NCI-H1694 (cell line): ENCODE results near the gene CLDN5.

Experiments used
- DNase-seq: peaks from one replicate; lab custom pipeline; 2025; lab: John Stamatoyannopoulos, UW

The CLDN5 gene

GRCh38 chr22:19503869-19504268 is 20.3 kb downstream of the CLDN5 start:
- DNase-seq: no peak

DNA sequence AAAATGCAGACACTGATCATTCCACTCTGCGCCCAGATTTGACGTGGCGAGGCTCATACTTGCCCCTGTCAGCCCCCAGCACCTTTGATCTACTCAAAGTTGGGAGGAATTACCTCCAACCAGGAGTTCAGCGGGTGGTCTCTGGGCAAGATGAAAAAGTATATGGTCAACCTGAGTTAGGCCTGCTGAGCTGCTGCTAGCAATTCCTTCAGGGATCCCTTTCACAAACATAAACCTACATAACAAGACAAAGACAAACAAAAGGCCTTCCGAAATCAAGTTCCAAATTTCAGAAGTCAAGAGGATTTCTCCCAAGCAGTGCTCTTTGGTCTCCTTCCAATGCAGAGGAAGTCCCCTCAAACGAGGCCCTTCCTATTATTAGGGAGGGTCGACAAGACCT is 20.8 kb downstream of the CLDN5 start:
- DNase-seq: no peak

- no peak for DNase-seq
These were observed 22.2 kb downstream of the CLDN5 start for GRCh38 chr22:19501897-19502447.

DNA sequence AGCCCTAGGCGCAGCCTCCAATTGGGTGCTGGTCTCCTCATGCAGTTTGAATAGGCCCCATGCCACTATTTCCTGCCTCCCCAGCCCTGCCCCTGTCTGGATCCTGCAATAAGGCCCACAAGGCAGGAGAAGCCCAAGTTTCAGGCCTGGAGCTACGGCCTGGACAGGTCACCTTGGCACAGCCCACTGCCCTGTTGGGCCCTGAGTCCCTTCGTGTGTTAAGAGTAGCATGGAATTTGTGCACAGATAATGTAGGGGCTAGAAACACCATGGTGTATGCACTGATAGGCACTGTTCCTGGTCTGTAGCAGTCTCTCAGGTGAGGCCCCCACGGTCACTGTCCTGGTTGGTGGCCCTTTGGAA is 24.3 kb downstream of the CLDN5 start:
- DNase-seq: no peak

GRCh38 chr22:19499236-19499879 is 24.9 kb downstream of the CLDN5 start:
- DNase-seq: no peak

DNA sequence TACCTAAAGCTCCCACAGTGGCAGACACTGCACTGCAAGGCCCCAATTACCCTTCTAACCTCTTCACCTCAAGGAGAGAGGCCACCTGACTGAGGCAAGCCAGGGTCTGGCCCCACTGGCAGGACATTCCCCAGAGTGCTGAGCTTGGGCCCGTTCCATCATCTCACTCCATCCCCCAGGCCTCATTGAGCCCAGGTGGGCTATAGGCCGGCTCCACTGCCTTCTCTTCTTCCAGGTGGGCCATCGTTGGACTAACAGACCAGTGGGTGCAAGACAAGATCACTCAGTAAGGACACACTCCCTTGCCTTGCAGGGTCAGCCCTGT is 25.4 kb downstream of the CLDN5 start:
- DNase-seq: no peak

DNA sequence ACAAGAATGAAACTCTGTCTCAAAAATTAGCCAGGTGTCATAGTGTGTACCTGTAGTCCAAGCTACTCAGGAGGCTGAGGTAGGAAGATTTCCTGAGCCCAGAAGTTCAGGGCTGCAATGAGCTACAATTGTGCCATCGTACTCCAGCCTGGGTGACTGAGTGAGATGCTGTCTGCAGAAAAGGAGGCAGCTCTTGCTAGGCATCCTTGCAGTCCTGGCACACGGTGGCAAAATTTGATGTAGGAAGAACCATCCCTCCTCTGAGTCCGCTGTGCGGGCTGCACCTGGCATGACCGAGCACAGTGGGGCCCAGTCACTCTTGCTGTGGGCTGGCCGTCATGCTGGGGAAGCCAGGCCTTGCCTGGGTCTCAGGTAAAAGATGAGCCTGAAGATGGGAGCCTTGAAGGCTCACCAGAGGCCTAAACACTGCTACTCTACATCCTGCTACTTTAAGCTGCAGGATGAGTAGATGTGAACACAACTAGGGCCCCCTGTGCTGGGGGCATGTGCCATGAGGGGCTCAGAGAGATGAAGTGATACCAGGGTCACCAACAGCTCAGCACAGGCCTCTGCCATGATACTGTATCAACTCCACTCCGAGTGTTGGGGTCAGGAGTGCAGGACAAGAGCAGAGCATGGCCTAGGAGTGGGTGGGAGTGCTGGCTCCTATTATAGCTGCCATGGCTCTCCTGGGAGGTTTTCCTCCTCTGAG is 25.9 kb downstream of the CLDN5 start:
- DNase-seq: no peak

DNA sequence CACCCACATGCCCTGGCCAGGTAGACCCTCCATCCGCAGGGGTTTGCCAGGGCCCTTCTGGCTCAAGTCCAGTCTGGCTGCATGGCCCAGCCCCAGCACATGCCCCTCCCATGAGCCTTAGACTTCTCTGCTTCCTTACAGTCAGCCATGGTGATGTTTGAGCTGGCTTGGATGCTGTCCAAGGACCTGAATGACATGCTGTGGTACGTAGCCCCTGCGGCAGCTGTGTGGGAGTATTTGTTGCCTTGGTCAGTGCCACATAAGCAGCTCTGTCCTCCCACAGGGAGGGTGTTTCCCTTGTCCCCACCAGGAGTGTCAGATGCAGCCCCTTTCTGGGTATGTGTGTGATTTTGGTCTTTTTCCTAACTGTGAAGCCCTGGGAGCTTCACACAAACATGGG is 27.0 kb downstream of the CLDN5 start:
- no peak for DNase-seq

GRCh38 chr22:19496324-19496630 is 27.9 kb downstream of the CLDN5 start:
- no peak for DNase-seq

DNA sequence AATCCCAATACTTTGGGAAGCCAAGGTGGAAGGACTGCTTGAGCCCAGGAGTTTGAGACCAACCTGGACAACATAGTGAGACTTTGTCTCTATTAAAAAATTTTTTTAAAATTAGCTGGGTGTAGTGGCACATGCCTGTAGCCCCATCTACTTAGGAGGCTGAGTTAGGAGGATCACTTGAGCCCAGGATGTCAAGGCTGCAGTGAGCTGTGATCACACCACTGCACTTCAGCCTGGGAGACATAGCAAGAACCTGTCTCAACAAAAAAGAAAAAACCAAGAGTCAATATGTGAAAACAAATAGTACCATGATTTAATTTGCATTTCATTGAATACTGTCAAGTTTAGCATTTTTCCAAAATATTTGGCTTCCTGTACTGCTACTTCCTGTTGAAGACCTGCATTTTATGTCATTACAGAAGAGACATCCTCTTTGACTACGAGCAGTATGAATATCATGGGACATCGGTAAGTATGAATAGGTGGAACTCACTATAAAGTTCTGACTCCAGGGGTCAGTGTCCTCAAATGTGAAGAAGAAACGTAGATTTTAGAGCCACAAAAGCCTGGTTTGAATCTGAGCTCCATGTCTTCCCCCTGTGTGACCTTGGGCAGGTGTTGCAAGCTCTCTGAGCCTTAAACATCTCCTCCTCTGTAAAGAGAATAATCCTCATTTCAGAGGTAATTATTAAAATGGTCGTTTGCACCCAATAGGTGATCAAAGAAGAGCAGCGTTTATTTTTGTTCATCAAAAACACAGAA is 28.5 kb downstream of the CLDN5 start:
- no peak for DNase-seq

DNA sequence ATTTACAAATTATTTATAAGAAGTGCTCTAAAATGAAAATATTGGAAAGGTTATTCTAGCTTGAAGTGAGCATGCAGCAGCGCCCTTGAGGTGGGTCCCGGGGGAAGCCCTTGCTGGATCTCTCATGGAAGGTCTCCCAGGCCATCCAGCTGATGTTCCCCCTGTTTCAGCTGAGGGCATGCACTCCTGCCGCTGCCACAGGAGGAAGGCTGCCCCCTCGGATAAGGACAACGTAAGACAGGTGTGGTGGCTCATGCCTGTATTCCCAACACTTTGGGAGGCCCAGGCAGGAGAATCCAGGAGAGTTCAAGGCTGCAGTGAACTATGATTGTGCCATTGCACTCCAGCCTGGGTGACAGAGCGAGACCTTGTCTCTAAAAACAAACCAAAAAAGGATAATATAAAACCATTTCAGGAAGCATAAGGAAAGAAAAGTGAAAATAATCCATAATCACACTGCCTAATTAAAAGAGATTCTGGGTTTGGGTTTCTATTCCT is 29.5 kb downstream of the CLDN5 start:
- DNase-seq: no peak

- DNase-seq: no peak
These were observed 30.1 kb downstream of the CLDN5 start for GRCh38 chr22:19494001-19494560.

- DNase-seq: no peak
These were observed 31.6 kb downstream of the CLDN5 start for GRCh38 chr22:19492504-19493174.

GRCh38 chr22:19490628-19491230 is 33.5 kb downstream of the CLDN5 start:
- no peak for DNase-seq

- no peak for DNase-seq
These were observed 35.0 kb downstream of the CLDN5 start for GRCh38 chr22:19488884-19489843.

DNA sequence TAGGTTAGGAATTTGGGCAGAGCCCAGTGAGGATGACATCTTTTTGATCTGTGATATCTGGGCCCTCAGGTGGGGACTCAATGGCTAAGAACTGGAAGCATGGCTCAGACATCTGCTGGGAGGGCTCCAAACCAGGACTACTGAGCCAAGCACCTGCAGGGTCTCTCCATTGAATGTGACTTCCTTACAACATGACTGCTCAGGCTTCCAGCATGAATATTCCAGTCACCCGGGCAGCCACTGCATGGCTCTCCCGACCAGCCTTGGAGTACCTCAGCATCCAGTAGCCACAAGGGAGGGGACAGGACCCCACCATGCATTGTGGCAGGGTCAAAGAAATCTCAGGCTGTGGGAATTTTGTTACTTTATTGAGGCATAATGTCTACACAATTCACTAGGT is 35.9 kb downstream of the CLDN5 start:
- no peak for DNase-seq

DNA sequence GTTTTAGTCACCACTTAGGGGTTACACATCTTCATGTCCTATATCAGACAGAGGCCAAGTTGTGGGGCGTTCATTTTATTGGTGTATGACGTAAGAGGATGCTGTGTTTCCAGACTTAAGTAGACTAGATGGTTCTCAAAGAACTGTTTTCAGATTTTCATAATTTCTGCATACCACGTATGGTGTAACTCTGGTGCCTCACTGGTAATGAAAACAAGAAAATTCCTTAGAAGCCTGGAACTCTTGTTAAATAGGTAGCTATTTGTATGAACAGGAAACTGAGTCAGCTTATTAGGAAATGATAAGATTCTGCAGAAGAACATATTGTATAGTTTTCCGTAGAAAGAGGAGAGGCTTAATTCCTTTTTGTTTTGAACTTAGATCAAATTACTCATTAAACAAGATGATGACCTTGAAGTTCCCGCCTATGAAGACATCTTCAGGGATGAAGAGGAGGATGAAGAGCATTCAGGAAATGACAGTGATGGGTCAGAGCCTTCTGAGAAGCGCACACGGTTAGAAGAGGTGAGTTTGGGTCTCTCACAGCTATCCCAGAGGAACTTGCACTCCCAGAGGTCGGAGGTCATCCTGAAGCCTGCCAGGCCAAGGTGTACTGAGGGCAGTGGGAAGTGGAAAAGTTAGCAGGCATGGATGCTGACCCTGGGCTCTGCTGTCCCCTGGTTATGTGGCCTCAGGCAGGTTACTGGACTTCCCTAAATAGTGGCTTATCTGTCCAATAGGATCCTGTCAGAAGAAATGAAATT is 40.5 kb downstream of the CLDN5 start:
- no peak for DNase-seq

DNA sequence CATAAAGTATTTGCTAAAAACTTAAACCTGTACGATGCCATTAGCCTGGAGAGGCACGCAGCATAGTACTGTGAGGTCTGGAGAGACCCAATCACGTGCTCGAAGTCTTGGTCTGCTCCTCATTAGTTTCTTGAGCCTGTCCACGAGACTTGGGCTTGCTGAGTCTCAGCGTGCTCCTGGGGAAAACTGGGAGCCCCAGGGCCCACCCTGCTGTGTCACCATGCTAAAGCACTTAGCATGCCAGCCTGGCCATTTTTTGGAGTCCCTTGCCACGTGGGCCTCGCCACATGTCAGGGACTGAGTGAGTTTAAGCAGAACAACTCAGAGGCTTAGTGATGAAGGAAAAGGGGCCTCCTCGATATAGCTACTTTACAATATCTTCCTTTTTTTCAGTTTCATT is 41.9 kb downstream of the CLDN5 start:
- no peak for DNase-seq

DNA sequence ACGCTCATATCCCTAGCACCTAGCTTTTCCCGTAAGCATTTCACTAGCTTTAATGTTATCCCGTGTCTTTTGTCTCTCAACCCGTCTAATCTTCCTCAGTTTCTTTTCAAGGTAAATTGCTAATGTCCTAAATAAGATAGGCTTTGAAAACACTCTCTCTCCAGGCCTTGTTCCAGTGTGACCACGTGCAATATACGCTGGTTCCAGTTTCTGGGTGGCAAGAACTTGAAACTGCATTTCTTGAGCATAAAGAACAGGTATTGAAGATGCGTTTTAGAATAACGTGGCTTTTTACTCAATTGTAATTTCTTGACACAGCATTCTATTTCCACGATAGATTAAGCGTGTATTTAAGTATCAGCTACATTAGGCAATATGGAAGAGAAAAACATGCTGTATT is 43.4 kb downstream of the CLDN5 start:
- DNase-seq: no peak

GRCh38 chr22:19480173-19480568 is 44.0 kb downstream of the CLDN5 start:
- no peak for DNase-seq
